GM06990 (cell line): ENCODE measurements around the gene ADAP1.
A peak's percentile ranks its signal among the peaks of the same experiment; 100 is the strongest.

ENCODE experiments used
- DNase-seq: peaks from one replicate; pipeline ENCODE4 v3.0.0-alpha.2; 2011; ENCODE audit not compliant: insufficient read length; ENCODE audit errors: extremely low read depth
- H3K27me3 ChIP-seq: replicated peaks from 2 replicates; pipeline ENCODE4 v1.6.0; 2011; ENCODE audit warnings: low read length; ENCODE audit not compliant: control insufficient read depth, insufficient read depth
- H3K36me3 ChIP-seq: 2 replicates; pipeline ENCODE4 v1.5.1; 2011; ENCODE audit warnings: low read length; ENCODE audit not compliant: control insufficient read depth, insufficient read depth
- H3K4me3 ChIP-seq: replicated peaks from 2 replicates; pipeline ENCODE4 v1.5.1; 2011; ENCODE audit warnings: low read depth, mild to moderate bottlenecking, control low read depth, low read length
- TF ChIP-seq, protein P1 (sequence below): IDR thresholded peaks from 2 replicates; pipeline ENCODE4 v1.5.1; 2011; ENCODE audit warnings: low read length, control low read depth, mild to moderate bottlenecking, inconsistent platforms; ENCODE audit not compliant: insufficient read depth, poor library complexity, severe bottlenecking

The ADAP1 gene

GRCh38 chr7:949021-949934 is 5.2 kb downstream of the ADAP1 start:
- TF ChIP-seq, protein P1, sequence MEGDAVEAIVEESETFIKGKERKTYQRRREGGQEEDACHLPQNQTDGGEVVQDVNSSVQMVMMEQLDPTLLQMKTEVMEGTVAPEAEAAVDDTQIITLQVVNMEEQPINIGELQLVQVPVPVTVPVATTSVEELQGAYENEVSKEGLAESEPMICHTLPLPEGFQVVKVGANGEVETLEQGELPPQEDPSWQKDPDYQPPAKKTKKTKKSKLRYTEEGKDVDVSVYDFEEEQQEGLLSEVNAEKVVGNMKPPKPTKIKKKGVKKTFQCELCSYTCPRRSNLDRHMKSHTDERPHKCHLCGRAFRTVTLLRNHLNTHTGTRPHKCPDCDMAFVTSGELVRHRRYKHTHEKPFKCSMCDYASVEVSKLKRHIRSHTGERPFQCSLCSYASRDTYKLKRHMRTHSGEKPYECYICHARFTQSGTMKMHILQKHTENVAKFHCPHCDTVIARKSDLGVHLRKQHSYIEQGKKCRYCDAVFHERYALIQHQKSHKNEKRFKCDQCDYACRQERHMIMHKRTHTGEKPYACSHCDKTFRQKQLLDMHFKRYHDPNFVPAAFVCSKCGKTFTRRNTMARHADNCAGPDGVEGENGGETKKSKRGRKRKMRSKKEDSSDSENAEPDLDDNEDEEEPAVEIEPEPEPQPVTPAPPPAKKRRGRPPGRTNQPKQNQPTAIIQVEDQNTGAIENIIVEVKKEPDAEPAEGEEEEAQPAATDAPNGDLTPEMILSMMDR = no peak
- no peak for DNase-seq
- no peaks in the 10 kb centered on the region for H3K27me3 ChIP-seq
- no peak overlapping the region for H3K4me3 ChIP-seq
- H3K36me3 ChIP-seq = peaks cover 2% of the 10 kb centered on the region; the same call in 1 of the 2 replicates

GRCh38 chr7:947391-948210 is 6.9 kb downstream of the ADAP1 start:
- DNase-seq = no peak
- Histone ChIP-seq H3K27me3 (no peaks in the 10 kb centered on the region), H3K36me3 (peaks cover 2% of the 10 kb centered on the region; the same call in 1 of the 2 replicates), H3K4me3 (no peak overlapping the region)
- TF ChIP-seq, protein P1 = no peak

DNA sequence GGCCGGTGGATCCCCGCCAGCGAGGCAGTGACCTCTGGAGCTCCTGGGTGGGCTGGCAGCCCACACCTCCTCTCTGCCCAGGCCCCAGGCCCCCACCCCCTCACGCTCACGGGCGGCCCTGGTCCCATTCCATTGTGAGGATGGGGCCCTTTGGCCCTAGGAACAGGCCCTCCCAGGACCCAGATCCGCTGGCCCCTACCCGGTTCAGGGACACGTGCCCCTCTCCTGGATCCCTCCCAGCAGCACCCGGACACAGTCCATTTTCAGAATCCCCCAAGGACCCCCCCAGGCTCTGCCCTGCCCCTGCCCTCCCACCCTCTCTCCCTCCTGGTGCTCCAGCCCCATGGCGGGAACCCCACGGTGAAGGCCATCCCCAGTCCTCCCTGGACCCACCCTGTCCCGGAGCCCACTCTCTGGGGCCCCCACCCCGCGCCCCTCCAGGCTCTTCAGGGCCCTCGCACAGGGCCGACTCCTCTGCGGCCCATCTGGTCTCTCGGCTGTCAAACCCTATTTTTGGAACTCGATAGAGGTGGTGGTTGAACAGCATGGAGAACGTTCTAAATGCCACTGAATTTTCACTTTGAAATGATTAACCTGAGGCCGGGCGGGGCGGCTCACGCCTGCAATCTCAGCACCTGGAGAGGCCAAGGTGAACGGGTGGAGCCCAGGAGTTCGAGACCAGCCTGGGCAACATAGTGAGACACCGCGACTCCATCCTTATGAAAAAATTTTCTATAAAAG is 8.1 kb downstream of the ADAP1 start:
- no peak for DNase-seq
- TF ChIP-seq, protein P1 = no peak
- peaks cover 2% of the 10 kb centered on the region; the same call in 1 of the 2 replicates for H3K36me3 ChIP-seq
- H3K27me3 ChIP-seq = no peaks in the 10 kb centered on the region
- H3K4me3 ChIP-seq = no peak overlapping the region

DNA sequence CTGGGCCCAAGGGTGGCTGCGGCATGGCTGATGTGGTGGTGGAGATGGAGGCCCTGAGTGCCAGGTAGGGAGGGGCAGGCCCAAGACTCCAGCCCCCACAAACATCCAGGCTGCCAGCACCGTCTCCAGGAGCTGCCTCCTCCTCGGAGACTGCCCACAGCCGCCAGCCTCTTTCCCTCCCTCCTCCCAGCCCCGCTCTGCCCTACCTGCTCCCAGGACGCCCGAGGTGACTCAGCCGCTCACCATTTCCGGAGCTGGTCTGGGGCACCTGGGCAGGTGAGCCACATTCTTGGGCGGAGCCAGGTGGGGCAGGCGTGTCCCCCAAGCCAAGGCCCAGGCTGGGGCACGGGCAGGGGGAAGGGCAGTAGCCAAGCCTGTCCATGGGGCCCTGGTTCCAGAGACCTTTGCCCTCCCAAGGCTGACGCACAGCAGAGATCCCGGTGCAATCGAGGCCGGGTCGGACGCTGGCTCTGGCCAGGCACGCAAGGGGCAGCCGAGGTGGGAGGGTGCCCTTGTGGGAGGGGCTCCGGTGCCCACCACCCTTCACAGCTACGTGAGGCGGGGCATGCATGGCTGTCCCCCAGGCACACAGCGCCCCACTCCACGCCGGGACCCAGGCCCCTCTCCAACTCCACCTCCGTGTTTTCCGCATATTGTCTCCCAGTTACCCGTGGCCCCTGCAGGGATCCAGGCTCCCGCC is 8.8 kb downstream of the ADAP1 start:
- Histone ChIP-seq H3K27me3 (no peaks in the 10 kb centered on the region), H3K4me3 (no peak overlapping the region), H3K36me3 (peaks cover 2% of the 10 kb centered on the region; the same call in 1 of the 2 replicates)
- DNase-seq = peak; percentile 7
- TF ChIP-seq, protein P1 = no peak

DNA sequence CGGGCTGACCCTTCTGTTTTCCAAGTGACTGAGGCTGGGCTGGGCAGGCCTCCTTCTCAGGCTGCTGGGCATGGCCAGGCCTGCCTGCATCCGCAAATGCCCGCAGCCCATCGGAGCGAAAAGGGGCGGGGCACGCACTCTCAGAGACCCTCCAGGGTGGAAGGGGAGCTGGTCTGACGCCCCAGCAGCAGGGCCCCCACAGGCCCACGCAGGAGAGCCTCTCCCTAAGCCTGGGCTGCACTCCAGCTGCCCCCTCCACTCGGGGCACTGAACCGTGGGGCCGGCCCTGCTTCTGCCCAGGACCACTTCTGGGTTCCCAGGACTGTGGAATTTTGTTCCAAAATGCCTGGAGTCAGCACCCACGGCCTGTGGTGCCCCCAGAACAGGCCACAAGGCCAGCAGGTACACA is 9.3 kb downstream of the ADAP1 start:
- H3K4me3 ChIP-seq = no peak overlapping the region
- DNase-seq = no peak
- TF ChIP-seq, protein P1 = no peak
- peaks cover 2% of the 10 kb centered on the region for H3K36me3 ChIP-seq
- no peaks in the 10 kb centered on the region for H3K27me3 ChIP-seq
